HG03521 (cell line): ENCODE measurements around the gene TJP1.

Experiments
- ATAC-seq: cut with Tn5 transposase; IDR thresholded peaks from one replicate; pipeline ENCODE4 v1.9.1; 2021; ENCODE audit warnings: mild to moderate bottlenecking, moderate library complexity; ENCODE audit not compliant: unreplicated experiment

Gene TJP1

GRCh38 chr15:29822100-29822683 lies at the start of gene TJP1:
Gene TJP1, minus strand, starts transcription at chr15:29822468. Its CDS starts 440 bp downstream, at chr15:29822028.
- ATAC-seq = no peak

GRCh38 chr15:29871401-29871800 lies 49.1 kb upstream of the TJP1 start:
- ATAC-seq = no peak

DNA sequence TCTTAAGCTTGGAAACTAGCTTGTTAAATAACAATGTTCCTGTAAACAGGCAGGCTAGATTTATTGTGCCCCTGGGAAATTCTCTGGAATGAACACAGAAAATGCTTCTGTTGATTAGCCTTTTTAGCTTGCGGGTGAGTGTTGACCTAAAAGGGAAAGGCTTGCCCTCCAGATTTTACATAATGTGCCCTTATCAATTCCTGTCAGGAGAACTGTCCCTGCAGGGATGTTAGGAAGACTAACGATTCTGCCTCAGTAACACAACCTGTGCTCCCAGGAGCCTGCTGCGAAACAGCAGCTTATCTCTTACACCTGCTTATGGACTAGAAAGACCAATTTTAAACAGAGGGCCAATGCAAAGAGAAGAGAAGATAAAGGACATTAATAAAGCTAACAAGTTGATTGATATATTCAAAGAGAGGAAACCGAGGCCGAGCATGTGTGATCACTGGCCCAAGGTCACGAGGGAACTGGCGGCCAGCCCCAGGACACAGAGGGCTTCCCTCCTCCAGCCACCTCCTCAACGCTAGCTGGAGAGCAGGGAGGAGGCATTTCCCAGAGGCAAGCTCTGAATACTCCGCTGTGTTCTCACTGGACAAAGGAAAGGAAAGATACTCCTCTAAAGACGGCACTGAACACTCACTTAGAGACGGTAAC lies 48.4 kb upstream of the TJP1 start:
- no peak for ATAC-seq

- ATAC-seq = no peak
Measured at GRCh38 chr15:29867241-29868000, 45.2 kb upstream of the TJP1 start.

DNA sequence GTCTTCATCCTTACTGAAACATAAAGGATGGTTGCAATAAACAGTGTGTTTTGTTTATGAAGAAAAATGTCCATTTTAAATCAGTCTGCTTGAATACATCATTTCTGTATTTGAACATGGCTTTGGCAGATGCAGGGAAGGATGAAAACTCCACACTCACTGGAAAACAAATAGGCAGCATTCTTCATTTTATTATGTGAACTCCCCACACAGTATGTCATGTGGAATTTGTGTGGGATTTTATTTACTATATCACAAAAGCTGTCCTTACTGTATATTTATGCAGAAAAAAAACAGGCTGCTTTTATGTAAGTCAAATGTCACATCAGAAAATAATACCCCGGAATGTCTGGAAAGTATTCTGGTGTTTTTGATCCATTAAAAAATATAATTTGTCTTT lies 44.1 kb upstream of the TJP1 start:
- no peak for ATAC-seq

- ATAC-seq = no peak
Measured at GRCh38 chr15:29864501-29864900, 42.2 kb upstream of the TJP1 start.

DNA sequence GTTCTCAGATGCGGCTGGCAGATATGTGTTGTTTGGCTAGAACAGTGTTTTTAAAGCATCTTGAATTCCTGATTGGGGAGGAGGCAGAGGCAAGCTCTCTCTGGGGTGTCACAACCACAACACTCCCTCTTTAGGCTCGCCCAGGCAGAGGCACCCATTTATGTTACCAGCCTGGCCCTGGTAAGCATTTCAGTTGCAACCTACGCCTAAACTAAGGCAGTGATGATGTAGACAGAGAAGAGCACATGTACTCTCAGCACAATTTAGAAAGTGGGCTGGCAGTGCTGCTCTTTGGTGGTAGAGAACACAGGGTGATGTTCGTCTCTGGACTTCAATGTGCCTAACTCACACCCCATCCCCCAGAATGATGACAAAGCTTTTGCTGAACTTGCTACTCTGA lies 41.2 kb upstream of the TJP1 start:
- ATAC-seq = no peak

GRCh38 chr15:29862271-29862670 lies 40.0 kb upstream of the TJP1 start:
- ATAC-seq = no peak

DNA sequence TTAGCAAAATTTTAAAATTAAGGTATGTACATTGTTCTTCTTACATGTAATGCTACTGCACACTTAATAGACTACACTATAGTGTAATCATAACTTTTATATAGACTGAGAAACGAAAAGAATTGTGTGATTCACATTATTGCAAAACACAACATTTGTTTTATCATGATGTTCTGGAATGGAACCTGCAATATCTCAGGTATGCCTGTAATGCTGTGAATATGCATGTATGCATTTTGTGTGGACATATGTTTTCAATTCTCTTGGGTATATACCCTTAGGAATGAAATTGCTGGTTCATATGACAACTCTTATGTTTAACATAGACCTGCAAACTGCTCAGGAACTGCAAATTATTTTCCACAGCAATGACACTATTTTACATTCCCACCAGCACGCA lies 38.6 kb upstream of the TJP1 start:
- ATAC-seq = no peak

DNA sequence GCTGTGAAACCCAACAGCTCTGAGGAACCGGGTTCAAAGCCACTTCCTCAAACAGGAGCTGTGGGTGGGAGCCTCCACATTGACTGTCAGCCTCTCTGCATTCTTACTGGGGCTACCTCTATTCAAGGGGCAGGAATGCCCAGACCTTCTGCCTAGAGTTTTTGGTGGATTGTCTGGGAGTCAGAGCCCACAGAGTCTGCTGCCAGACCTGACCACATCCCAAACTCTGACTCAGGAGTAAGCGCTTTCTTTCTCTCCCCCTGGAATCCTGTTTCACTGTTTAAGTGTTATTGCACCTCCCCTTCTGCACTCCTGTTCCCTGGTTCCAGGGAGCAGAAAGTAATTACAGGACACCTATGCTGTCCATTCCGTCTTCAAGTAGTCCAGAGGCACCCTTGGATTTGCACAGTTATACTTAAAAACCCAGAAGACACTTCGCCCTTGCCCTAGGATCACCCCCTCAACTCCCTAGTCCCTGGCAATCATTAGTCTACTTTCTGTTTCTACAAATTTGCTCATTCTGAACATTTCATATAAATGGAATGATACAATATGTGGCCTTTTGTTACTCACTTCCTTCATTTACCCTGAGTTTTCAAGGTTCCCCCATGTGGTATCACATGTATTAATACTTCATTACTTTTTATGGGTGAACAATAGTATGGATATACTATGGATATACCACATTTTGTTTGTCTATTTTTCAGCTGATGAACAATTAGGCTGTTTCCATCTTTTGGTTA lies 37.9 kb upstream of the TJP1 start:
- ATAC-seq = no peak

DNA sequence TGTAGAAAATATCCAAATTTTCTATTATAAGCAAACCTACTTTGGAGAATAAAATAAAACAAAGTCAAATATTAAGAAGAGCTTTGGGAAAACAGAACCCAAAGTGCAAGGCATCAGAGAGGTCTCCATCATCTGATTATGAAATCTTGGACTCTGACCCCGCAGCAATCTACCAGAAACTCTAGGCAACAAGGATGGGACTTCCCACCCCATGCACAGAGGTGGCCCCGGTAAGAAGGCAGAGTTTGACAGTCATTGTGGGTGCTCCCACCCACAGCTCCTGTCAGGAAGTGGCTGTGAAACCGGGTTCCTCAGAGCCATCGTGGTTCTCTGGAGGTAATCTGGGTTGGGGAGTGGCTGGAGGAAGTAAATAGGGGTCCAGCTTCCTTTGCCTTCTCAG lies 37.0 kb upstream of the TJP1 start:
- ATAC-seq = no peak

DNA sequence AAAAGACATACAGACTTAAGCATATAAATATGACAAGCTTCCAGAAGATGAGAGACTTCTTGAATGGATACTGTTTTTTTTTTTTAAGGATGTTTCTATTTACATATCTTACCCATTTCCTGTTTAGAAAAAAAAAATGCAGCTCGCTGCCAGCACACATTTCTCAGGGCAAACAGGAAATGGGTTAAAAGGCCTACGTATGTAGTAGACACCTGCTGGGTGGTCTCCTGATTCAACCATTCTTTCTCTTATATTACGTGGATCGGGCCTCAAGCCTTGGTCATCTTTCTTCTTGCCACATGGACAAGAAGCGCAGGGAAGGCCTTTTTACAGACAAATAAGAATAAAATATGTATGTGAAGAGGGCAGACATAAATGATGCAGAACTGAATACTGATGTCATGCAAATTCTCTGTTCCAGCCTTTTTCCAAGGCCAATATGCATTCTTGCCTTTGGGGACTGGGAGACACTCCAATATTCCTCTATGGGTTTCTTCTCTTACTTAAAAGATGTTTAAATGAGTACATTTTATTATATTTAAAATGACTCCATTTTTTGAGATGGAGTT lies 35.0 kb upstream of the TJP1 start:
- no peak for ATAC-seq

GRCh38 chr15:29854413-29854812 lies 32.1 kb upstream of the TJP1 start:
- no peak for ATAC-seq

DNA sequence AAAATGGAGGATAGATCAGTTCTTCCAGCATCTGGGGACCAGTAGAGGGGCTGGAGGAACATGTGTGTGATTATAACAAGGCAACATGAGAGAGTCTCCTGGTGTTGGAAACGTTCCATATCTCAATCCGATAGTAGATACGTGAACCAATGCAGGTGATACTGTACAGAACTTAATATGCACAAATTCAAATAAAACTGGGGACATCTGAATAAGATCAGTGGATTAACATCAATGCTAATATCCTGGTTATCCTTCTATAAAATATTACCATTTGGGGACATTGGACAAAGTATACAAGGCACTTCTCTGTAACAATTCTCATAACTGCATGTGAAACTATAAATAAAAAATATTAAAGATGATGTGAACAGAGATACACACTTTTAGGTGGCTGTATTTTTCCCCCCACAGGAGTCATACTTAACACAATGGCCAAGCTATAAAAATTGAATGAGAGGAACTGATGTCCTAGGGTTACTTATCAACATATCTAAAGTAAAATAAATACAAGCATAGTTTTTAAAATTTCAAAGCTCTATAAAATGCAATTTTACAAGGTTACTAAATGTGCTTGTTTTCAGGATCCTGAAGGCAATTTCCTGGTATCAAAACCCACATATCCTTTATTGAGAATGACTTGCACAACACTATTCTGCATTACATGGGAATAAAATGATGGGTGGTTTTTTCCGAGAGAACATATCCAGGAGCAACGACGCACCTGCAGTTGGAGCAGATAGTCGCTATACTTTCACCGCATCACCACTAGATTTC lies 31.1 kb upstream of the TJP1 start:
- ATAC-seq = no peak

DNA sequence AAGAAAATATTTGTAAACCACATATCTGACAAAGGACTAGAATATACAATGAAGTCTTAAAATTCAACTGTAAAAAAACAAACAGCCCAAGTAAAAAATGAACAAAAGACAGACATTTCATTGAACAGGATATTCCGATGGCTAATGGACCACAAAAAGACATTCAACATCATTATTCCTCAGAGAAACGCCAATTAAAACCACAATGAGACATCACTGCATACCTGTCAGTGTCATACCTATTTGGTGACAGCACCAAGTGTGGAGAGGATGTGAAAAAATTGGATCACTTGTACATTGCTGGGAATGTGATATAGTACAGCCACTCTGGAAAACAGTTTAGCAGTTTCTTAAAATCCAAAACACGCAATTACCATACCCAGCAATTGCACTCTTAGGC lies 29.9 kb upstream of the TJP1 start:
- no peak for ATAC-seq

DNA sequence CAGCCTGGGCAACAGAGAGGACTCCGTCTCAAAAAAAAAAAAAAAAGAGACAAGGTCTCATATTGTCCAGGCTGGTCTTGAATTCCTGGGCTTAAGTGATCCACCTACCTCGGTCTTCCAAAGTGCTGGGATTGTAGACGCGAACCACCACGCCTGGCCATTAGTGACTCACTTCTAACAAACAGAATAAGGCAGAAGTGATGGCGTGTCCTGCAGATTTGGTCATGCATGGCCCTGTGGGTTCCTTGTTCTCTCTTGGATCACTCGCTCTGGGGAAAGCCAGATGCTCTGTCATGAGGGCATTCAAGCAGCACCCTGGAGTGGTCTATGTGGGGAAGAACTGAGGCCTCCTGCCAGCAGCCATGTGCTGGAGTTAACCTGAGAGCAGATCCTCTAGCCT lies 27.4 kb upstream of the TJP1 start:
- no peak for ATAC-seq

DNA sequence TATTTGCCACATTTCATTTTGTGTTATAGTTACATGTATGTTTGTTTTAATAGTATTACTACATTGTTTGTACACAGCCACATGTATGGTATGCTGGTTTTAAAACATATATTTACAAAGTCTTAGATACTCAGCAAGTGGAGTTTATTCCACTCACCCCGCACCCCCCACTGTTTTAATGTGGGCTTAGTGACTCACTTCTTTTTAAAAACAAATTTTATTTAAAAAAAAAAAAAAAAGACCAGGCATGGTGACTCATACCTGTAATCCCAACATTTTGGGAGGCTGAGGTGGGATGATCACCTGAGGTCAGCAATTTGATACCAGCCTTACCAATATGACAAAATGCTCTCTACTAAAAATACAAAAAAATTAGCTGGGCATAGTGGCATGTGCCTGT lies 26.9 kb upstream of the TJP1 start:
- ATAC-seq = no peak

GRCh38 chr15:29844290-29844903 lies 22.1 kb upstream of the TJP1 start:
- ATAC-seq = no peak

DNA sequence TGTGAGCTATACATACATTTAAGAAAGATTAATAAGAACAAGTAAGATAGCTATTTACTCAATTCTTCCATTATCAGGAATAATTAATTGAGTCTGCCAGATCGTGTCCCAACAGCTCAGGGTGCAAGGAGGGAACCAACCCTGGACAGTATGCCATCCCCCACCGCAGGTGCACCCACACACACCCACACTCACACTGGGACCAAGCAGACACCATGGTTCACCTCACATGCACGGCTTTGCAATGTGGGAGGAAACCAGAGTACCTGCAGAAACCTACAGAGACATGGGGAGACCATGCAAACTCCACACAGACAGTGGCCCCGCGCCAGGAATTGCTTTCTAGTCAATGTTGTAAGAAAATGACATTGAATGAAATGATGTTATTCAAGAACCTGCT lies 20.0 kb upstream of the TJP1 start:
- no peak for ATAC-seq

DNA sequence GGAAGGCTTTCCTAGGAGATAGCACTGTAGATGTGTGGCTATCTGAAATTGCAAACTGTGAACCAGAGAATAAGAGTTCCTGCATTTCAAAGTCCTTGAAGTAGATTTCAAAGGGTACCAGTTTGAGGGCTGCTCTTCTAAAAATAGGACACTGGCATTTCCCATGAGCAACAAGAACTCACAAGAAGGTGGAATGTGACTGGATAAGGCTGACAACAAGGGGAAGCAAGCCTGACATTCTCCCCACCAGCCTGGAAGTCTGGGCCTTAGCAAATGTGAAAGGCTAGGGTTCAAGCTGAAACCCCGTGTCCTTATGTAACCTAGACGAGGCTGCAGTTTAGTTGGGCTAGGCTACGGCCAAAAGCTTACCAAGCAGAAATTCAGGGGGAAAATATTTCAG lies 18.7 kb upstream of the TJP1 start:
- ATAC-seq = no peak
